Heart left ventricle (tissue), 16 donors: ENCODE data around the gene SASS6. TPM values are rescaled to one million over a fixed set of nuclear protein-coding genes. Genes with fewer than 3 reads are reported as not detected.

ENCODE experiments used
- ATAC-seq, 4 donors: fragments of 200-7000 bp; cut with Tn5 transposase; one replicate each; pipeline ENCODE4 v1.9.1; 2020 to 2022; ENCODE audit warnings: moderate library complexity in 4 of 4, mild to moderate bottlenecking in 3 of 4, moderate number of reproducible peaks in 1 of 4
- DNase-seq, 5 donors: peaks; one replicate each; pipeline ENCODE4 v3.0.0-alpha.2; 2020
- H3K27ac ChIP-seq, 12 donors: fragments of 200-600 bp; sonication (generic) in 4 of 12; one replicate each; pipeline versions ENCODE4 v1.5.0 to v1.8.0; 2016 to 2022; ENCODE audit warnings: mild to moderate bottlenecking in 2 of 12
- H3K27me3 ChIP-seq, 9 donors: fragments of 200-600 bp; sonication (generic) in 2 of 9; one replicate each; pipeline versions ENCODE4 v1.5.1 to v1.8.0; 2016 to 2022; ENCODE audit warnings: mild to moderate bottlenecking in 3 of 9
- H3K36me3 ChIP-seq, 9 donors: fragments of 200-600 bp; sonication (generic) in 2 of 9; one replicate each; pipeline versions ENCODE4 v1.5.0 to v1.8.0; 2018 to 2022; ENCODE audit warnings: mild to moderate bottlenecking in 2 of 9
- H3K4me1 ChIP-seq, 12 donors: fragments of 200-600 bp; sonication (generic) in 4 of 12; one replicate each; pipeline versions ENCODE4 v1.5.0 to v1.8.0; 2016 to 2022; ENCODE audit warnings: mild to moderate bottlenecking in 3 of 12
- H3K4me3 ChIP-seq, 12 donors: fragments of 200-600 bp; sonication (generic) in 4 of 12; one replicate each; pipeline versions ENCODE4 v1.5.0 to v1.8.0; 2017 to 2022; ENCODE audit warnings: mild to moderate bottlenecking in 9 of 12, moderate library complexity in 4 of 12
- H3K9me3 ChIP-seq, 12 donors: fragments of 200-600 bp; sonication (generic) in 4 of 12; one replicate each; pipeline versions ENCODE4 v1.5.0 to v1.8.0; 2016 to 2022; ENCODE audit warnings: mild to moderate bottlenecking in 1 of 12
- CTCF ChIP-seq, 12 donors: fragments of 200-600 bp; sonication (generic) in 4 of 12; IDR thresholded peaks; one replicate each; pipeline versions ENCODE4 v1.5.0 to v1.8.0; 2018 to 2022; ENCODE audit warnings: antibody characterized with exemption in 12 of 12, mild to moderate bottlenecking in 5 of 12
- POLR2A ChIP-seq, 2 donors: fragments of 450-650 bp; IDR thresholded peaks; one replicate each; pipeline ENCODE4 v1.6.1; 2017; ENCODE audit warnings: antibody characterized with exemption in 2 of 2, mild to moderate bottlenecking in 2 of 2, moderate library complexity in 2 of 2
- WGBS, 4 donors: extraction: QIAGEN DNeasy Blood & Tissue Kit in 2 of 4; methylation state at CpG; one replicate each; pipeline versions ENCODE4 v1.1.5 to v1.1.7; 2013 to 2018; 5-methylcytosine and 5-hydroxymethylcytosine counted together
- intact Hi-C, 10 donors: fragments of 100-400 bp; cut with DNase I; formaldehyde crosslinking; loops; one replicate each; pipeline versions ENCODE4 v1.11.1 to v1.14.2; 2022
- polyA plus RNA-seq, 2 donors: library from polyadenylated mRNA; stranded (reverse); fragments of 200-250 nt; gene quantifications; one replicate each; pipeline ENCODE4 v1.2.3, GENCODE V29; 2013
- total RNA-seq, 9 donors: library from RNA; depleted of rRNA in 2 of 9; stranded (reverse); fragments of >200 nt in 2 of 9; fragmentation: NEBNext Ultra II Directional in 3 of 9; extraction: Animal tissue kit (Norgen Biotek cat#: 25700) in 3 of 9; gene quantifications; one replicate each; pipeline versions ENCODE4 v1.1.0 to v1.2.4, GENCODE V29; 2016 to 2023
- donor health status: ischemic (EF 13 %, LVEDD 7.1; RV severe dilation, severe dysfunction).
- donor health status: healthy with polysubstance abuse.
- donor health status: DM: no; HTN: yes; CAD: no.
- donor health status: DM: no; HTN: no; CAD: no.
- donor health status: ischemic (EF 25% LVEDD 6.9; RV normal size, moderate dysfunction).
- donor health status: ischemic (EF 25% LVEDD 5.7; RV mildly dilated, moderate dysfunction).
- donor health status: healthy.
- donor health status: DM: yes; HTN: yes; CAD: no.
- donor health status: ischemic (EF 35%, LVEDD 5.7; RV mildly dilated, moderate dysfunction).
- donor health status: nonischemic (EF 11% LVEDD 7.7; RV severe dilation, severe dysfunction).
- donor health status: DM: yes; HTN: yes; CAD: no.
- donor health status: PGD.
- donor health status: ischemic (EF 29% LVEDD 5.4; RV normal size, mild dysfunction).
- donor health status: nonischemic (EF 23%, LVEDD 6.1; RV moderate dilation, normal function).

The SASS6 gene
- total and polyA plus RNA-seq, 11 donors = 1.1 to 2.2 (median 1.6) TPM

GRCh38 chr1:100065969-100066227 lies 66.8 kb downstream of the SASS6 start:
- peaks cover 0 to 13% (median 4%) of the 10 kb centered on the region in 12 donors for H3K4me1 ChIP-seq
- TF ChIP-seq CTCF (IDR thresholded peaks at IDR 0.05) = no peak
- TF ChIP-seq POLR2A (IDR thresholded peaks at IDR 0.05) = no peak
- no peaks in the 10 kb centered on the region for H3K9me3 ChIP-seq
- intact Hi-C loops = no loop called here
- peaks cover 0 to 93% (median 81%) of the 10 kb centered on the region in 9 donors for H3K36me3 ChIP-seq
- H3K27ac ChIP-seq = no peak overlapping the region
- no peak for ATAC-seq
- H3K4me3 ChIP-seq = no peak overlapping the region
- no peaks in the 10 kb centered on the region for H3K27me3 ChIP-seq
- WGBS, 4 donors = 68 to 71% (median 70%) methylated on average over 2 of the region's 2 CpGs
- no peak for DNase-seq

GRCh38 chr1:100065183-100065968 lies 67.4 kb downstream of the SASS6 start:
- peaks cover 0 to 93% (median 81%) of the 10 kb centered on the region in 9 donors for H3K36me3 ChIP-seq
- H3K9me3 ChIP-seq = no peaks in the 10 kb centered on the region
- 68 to 83% (median 77%) methylated on average over 1 of the region's 1 CpG for WGBS, 4 donors
- ATAC-seq (no peak), DNase-seq (no peak)
- no peak overlapping the region for H3K4me3 ChIP-seq
- no peaks in the 10 kb centered on the region for H3K27me3 ChIP-seq
- intact Hi-C loops = no loop called here
- TF ChIP-seq POLR2A (IDR thresholded peaks at IDR 0.05) = no peak
- no peak for TF ChIP-seq CTCF (IDR thresholded peaks at IDR 0.05)
- H3K27ac ChIP-seq = no peak overlapping the region
- H3K4me1 ChIP-seq = peaks cover 0 to 13% (median 4%) of the 10 kb centered on the region in 12 donors

GRCh38 chr1:100061681-100062080 lies 71.0 kb downstream of the SASS6 start:
- intact Hi-C loops = no loop called here
- H3K4me3 ChIP-seq = no peak overlapping the region
- H3K27me3 ChIP-seq = no peaks in the 10 kb centered on the region
- no peak for TF ChIP-seq POLR2A (IDR thresholded peaks at IDR 0.05)
- TF ChIP-seq CTCF (IDR thresholded peaks at IDR 0.05) = no peak
- H3K36me3 ChIP-seq = peaks cover 0 to 95% (median 74%) of the 10 kb centered on the region in 9 donors
- ATAC-seq = no peak
- 92 to 95% (median 94%) methylated on average over 3 of the region's 3 CpGs for WGBS, 4 donors
- peaks cover 0 to 13% (median 4%) of the 10 kb centered on the region in 12 donors for H3K4me1 ChIP-seq
- no peak for DNase-seq
- H3K9me3 ChIP-seq = no peaks in the 10 kb centered on the region
- no peak overlapping the region for H3K27ac ChIP-seq

GRCh38 chr1:100053727-100054126 lies 79.0 kb downstream of the SASS6 start:
- TF ChIP-seq CTCF (IDR thresholded peaks at IDR 0.05) = no peak
- TF ChIP-seq POLR2A (IDR thresholded peaks at IDR 0.05) = no peak
- ATAC-seq = no peak

More at GRCh38 chr1:100053727-100054126, 79.0 kb downstream of the SASS6 start:
- H3K4me1 ChIP-seq = peaks cover 0 to 25% (median 9%) of the 10 kb centered on the region in 12 donors
- intact Hi-C loops = no loop called here
- no peak overlapping the region for H3K27ac ChIP-seq
- H3K9me3 ChIP-seq = no peaks in the 10 kb centered on the region
- no peaks in the 10 kb centered on the region for H3K27me3 ChIP-seq
- DNase-seq = no peak
- 88 to 95% (median 91%) methylated on average over 4 of the region's 4 CpGs for WGBS, 4 donors
- no peak overlapping the region for H3K4me3 ChIP-seq
- peaks cover 0 to 35% (median 20%) of the 10 kb centered on the region in 9 donors for H3K36me3 ChIP-seq
